Stimulated activated CD4-positive, alpha-beta T cell treated with anti-CD3 and anti-CD28 coated beads, Interleukin-1b, Interleukin-23, amount 100 ng/mL, for 4 hours (primary cell): ENCODE results near the gene CIDEA.
"Not testable (repeated sequence)": the region's sequence is repeated elsewhere in the genome, so short reads cannot be mapped to it uniquely, and the experiment has no call there.

Experiments
- DNase-seq, 2 donors: peaks; one replicate each; pipeline ENCODE4 v3.0.0-alpha.2; 2020; ENCODE audit warnings: low read depth in 2 of 2

Gene CIDEA

GRCh38 chr18:12238826-12239225, 15.3 kb upstream of the CIDEA start:
- no peak for DNase-seq

GRCh38 chr18:12239431-12239830, 14.7 kb upstream of the CIDEA start:
- no peak for DNase-seq

DNA sequence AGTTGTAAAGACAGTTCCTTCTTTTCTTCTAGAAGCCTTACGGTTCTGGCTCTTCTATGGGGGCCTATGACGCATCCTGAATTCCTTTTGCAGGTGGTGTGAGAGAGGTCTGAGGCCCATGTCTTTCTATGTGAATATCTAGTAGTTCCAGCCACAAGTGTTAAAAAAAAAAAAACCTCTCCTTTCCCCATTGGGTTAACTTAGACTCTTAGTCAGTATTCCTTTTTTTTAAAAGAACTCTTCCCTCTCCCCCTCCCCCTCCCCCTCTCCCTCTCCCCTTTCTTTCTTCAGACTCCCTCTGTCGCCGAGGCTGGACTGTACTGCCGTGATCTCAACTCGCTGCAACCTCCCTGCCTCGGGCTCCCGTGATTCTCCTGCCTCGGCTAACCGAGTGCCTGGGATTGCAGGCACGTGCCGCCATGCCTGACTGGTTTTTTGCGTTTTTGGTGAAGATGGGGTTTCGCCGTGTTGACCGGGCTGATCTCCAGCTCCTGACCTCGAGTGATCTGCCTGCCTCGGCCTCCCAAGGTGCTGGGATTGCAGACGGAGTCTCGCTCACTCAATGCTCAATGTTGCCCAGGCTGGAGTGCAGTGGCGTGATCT, 11.4 kb upstream of the CIDEA start:
- no peak for DNase-seq

DNA sequence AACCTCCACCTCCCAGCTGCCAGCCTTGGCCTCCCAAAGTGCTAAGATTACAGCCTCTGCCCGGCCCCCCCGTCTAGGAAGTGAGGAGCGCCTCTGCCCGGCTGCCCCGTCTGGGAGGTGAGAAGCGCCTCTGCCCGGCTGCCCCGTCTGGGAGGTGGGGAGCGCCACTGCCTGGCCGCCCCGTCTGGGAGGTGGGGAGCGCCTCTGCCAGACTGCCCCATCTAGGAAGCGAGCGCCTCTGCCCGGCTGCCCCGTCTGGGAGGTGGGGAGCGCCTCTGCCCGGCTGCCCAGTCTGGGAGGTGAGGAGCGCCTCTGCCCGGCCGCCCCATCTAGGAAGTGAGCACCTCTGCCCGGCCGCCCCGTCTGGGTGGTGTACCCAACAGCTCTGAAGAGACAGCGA, 10.9 kb upstream of the CIDEA start:
- not testable (repeated sequence) for DNase-seq

DNA sequence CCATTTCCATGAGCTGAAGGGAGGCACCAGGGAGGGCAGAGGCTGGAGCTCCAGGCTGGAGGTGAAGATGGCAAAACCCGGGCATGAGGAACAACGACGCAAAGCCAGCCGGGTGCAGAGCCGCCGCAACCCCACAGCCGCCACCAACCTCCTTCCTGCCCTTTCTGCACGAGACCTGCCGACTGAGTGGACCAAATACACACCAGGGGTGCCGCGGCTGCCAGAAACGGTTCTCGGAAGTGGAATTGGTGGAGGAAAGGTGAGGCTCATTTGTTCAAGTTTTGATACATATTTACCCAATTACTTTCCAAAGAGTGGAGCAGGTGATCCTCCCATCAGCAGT, 8.4 kb upstream of the CIDEA start:
- no peak for DNase-seq

DNA sequence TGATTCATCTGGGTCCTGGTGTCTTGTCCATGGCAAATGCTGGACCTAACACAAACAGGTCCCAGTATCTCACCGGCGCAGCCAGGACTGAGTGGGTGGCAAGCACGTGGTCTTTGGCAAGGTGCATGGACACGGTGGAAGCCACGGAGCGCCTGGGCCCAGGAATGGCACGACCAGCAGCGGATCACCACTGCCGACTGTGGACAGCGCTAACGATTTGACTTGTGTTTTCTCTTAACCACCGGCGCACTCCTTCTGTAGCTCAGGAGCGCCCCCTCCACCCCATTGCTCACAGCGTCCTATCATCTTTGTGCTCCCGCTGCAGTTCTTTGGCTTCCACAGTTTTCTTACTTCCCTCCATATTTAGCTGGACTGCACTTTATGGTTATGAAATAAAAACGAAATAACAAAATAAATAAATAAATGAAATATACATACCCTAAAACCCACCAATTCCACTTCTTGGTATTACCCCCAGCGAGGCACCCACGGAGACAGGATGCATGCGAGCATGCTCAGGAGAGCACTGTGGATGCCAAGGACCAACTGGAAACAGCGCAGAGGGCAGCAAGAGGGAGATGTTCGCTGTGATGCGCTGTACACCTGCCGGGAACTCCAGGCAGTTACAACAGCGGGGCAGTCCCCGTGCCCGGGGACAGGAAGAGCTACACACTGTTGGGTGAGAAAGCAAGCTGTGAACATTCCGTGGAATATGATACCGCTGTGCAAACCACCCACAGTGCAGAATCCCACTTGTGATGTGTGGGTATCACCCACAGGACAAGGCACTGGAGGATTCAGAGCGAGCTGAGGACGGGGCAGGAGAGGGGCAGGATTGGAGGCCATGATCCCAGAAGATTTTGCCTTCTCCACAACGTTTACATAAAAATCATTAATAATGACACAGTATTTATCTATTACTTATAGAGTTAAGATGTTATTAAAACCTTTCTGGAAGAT, 7.0 kb upstream of the CIDEA start:
- DNase-seq = no peak

DNA sequence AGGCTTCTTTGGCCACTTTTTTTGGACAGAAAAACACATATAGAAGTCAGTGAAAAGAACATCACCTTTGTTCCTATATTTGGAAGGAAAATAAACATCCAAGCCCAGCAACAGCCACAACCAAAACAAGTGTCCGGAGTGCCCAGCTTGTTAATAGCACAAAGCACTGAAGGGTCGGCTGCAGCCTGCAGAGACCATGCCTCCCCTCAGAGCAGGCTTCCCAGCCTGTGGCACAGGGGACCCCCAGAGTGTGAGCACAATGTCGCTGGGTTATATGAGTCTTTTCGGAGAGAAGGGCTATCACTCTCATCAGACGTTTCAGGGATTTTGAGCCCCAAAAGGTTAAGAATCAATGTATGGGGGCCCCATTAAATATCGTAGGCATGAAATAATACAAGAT, 6.2 kb upstream of the CIDEA start:
- DNase-seq = no peak

DNA sequence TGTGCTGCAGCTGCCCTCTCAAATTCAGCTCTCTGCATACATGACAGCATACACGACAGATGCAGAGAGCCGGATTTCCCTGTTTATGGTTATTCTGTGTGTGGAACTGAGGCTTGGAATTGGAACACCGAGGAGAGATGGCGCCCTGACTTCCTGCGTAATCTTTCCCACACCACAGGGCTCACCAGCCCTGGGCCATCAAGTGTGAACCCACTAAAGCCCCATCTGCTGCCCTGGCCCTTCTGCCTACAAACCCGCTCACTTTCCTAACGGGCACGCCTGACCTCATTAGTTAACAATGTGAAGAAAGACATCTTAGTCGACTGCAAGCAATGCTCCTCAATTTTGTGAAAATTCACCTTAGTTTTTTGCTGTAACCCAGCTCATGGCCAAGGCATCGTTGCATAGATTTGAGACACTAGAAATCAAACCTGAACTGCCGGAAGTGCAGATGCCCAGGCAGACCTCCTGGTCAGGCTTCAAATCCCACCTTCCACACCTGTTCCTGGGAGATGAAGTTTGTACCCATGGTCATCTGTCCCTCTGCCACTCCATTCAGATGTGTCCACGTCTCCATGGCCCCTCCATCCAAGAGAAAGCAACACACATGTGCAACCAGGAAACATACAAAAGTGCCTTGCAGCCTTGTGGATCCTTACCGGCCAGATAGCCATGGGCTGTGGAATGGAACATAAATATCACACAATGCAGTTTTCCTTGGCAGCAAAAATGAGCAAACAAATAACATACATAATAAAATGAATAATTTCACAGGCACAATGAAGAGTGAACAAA, 5.0 kb upstream of the CIDEA start:
- no peak for DNase-seq

DNA sequence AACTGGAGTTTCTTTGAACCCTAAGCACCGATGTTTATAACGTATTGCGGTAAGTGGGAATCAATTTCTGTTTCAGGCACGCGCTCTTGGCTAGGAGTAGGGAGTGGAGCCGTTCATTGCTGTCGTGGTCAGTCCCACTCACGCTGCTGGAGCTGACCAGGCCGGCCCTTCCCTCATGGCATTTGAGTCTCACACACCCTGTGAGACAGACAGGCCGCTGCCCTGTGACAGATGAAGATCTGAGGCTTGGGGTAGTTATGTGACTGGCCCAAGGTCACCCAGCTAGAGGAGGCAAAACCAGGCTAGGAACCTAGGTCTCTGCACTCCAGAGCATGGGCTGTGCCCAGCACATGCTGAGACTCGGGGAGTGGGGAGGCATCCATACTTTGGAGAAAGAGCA, 2.9 kb upstream of the CIDEA start:
- no peak for DNase-seq

DNA sequence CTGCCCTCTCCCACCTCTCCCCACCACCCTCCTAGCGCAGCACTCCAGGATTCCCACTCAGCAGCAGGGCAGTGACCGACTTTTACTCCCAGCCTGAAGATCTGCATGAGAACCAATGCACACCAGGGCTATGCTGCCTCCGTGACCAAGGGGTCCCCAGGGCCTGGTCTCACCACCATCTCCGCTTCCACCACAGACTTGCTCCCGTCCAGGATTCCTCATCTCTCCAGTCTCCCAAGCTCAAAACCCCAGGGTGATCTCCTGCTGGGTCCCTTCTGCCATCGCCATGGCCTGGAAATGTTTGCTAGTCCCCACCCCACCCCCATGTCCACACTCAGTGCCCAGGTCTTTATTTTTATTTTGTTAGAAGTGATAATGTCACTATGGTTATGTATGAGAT, 2.1 kb upstream of the CIDEA start:
- DNase-seq = no peak

GRCh38 chr18:12253027-12253426, 1.1 kb upstream of the CIDEA start:
- DNase-seq = no peak

GRCh38 chr18:12253663-12254135, 462 bp upstream of the CIDEA start:
- DNase-seq = no peak

GRCh38 chr18:12254820-12255511, 805 bp downstream of the CIDEA start:
- no peak for DNase-seq

DNA sequence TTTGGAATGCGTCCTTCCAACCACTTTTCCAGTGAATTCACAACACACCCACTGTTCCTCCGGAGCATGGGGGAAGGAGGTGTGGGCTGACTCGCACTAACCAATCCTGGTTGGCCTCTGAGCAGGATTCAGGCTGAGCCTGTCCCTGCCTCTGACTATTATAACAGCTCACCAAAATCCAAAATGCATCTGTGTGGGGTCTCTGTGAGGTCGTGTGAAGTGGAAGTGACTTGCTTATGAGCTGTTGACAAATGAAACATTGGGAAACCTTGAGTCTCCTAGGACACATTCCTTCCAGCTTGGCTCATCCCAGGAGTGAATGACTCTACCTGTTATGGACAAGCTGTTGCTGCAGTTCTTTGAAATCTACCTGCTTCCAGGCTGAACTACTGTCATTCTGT, 1.5 kb downstream of the CIDEA start:
- DNase-seq = no peak

DNA sequence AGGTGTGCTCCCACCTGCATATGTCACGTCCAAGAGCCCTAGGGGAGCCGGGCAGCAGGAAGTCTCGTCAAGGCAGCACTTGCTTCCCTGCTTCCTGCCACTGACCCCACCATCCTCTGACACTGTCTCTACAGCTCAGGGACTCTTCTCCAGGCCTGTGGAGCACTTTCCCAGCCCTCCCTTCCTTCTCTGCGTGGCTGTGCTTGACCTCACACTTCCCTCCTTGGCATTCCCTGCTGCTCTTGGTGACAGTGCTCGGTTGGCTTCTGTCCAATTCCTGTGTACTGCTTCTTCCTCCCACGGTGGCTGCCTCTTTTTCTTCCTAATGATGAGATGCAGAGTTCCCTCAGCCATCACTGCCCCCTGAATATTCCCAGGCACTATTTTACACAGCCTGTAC, 2.8 kb downstream of the CIDEA start:
- no peak for DNase-seq

DNA sequence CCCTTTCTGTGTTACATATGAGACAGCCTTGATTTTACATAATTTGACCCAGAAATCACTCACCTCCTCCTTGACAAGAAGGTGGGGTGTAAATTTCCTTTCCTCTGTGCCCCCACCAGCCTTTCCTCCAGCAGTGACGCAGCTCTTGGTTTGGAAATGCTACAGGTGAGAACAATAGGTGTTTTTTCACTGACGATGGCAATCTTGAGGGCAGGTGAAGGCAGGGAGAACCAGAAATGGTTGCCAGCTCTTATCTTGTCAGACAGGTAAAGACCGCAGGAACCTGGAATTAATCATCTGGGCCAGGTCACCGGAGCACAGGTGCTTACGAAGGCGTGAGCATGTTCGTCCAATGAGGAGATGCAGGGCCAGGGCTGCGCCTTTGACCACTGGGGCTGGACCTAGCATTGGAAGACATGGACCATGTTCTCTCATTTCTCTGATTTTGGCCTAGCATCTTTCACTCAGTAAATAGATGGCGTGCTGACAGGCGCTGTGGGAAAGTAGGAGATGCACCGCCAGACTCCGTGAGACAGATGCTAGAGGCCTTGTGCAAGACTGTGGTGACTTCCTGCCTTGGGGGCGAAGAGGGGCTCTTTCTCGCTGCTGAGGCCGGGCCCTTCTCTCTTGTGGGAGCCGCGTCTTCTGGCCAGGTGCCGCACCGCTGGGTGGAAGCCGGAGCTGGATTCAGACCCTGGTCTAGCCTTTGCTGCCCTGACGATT, 4.0 kb downstream of the CIDEA start:
- DNase-seq = no peak

DNA sequence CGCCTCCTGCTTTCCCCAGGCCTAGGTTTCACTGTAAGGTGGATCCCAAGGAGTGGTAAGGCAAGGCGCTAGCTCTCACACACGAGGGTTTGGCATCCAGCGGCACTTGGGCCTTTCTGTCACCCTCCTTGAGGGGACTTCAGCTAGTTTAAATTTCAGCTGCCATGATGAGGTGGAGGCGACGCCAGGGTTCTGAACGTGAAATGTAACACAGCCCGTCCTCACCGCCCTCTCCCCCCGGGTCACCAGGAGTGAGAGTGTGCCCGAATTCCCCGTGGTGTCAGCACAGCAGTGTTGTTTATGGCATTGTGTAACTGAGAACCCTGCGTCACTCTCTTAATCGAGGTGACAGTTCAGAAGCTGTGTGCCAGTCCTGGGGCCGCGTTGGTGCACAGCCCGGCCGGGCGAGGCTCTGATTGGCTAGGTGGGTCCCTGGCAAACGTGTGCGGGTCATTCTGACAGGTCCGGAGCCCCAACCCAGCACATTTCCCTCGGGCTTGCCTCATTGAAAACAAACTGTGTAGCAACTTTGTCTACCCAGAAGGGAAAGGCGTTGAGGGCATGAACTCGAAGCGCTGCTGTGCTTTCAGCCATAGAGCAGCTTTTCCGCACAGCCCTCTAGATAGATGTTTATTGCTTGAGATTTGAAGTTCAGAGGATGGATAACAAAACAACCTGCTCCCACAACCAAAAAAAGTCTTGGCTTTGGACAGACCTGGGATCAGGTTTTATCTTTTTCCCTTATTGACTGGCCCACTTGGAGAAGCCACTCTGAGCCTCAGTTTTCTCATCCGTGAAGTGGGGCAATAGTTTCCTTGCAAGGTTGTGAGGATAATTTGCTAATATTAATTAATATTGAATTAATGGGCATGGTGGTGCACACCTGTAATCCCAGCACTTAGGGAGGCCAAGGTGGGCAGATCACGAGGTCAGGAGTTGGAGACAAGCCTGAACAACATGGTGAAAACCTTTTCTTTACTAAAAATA, 4.9 kb downstream of the CIDEA start:
- no peak for DNase-seq

- DNase-seq = no peak
These were observed 8.6 kb downstream of the CIDEA start for GRCh38 chr18:12262748-12263147.

- DNase-seq = no peak
These were observed 10.7 kb downstream of the CIDEA start for GRCh38 chr18:12264864-12265263.
